Epithelial cell of prostate (primary cell): ENCODE measurements around the gene ARHGAP15.

Experiments
- DNase-seq: peaks from one replicate; pipeline ENCODE4 v3.0.0-alpha.2; 2011; ENCODE audit warnings: low read depth, low spot score
- H3K27ac ChIP-seq: fragments of 450-650 bp; 2 replicates; pipeline ENCODE4 v1.5.1; 2017; ENCODE audit warnings: mild to moderate bottlenecking

Gene ARHGAP15

GRCh38 chr2:143645921-143646645 is 516.9 kb downstream of the ARHGAP15 start:
- no peak for DNase-seq
- no peak overlapping the region for H3K27ac ChIP-seq

- H3K27ac ChIP-seq: no peak overlapping the region
- no peak for DNase-seq
Measured at GRCh38 chr2:143649226-143649740, 520.1 kb downstream of the ARHGAP15 start.

GRCh38 chr2:143652692-143653091 is 523.5 kb downstream of the ARHGAP15 start:
- no peak overlapping the region for H3K27ac ChIP-seq
- DNase-seq: no peak

GRCh38 chr2:143668234-143668633 is 539.0 kb downstream of the ARHGAP15 start:
- no peak overlapping the region for H3K27ac ChIP-seq
- no peak for DNase-seq

GRCh38 chr2:143674051-143674450 is 544.8 kb downstream of the ARHGAP15 start:
- DNase-seq: no peak
- H3K27ac ChIP-seq: no peak overlapping the region

GRCh38 chr2:143675021-143675420 is 545.8 kb downstream of the ARHGAP15 start:
- no peak overlapping the region for H3K27ac ChIP-seq
- no peak for DNase-seq

GRCh38 chr2:143679617-143680016 is 550.4 kb downstream of the ARHGAP15 start:
- H3K27ac ChIP-seq: no peak overlapping the region
- DNase-seq: no peak

- DNase-seq: no peak
- H3K27ac ChIP-seq: no peak overlapping the region
Measured at GRCh38 chr2:143680885-143681405, 551.7 kb downstream of the ARHGAP15 start.

- no peak overlapping the region for H3K27ac ChIP-seq
- DNase-seq: no peak
Measured at GRCh38 chr2:143682436-143683055, 553.3 kb downstream of the ARHGAP15 start.

GRCh38 chr2:143683977-143684376 is 554.8 kb downstream of the ARHGAP15 start:
- no peak for DNase-seq
- H3K27ac ChIP-seq: no peak overlapping the region

GRCh38 chr2:143684551-143685320 is 555.5 kb downstream of the ARHGAP15 start:
- H3K27ac ChIP-seq: no peak overlapping the region
- no peak for DNase-seq

GRCh38 chr2:143685421-143686078 is 556.3 kb downstream of the ARHGAP15 start:
- DNase-seq: no peak
- H3K27ac ChIP-seq: no peak overlapping the region

- no peak for DNase-seq
- no peak overlapping the region for H3K27ac ChIP-seq
Measured at GRCh38 chr2:143686585-143687164, 557.5 kb downstream of the ARHGAP15 start.

- H3K27ac ChIP-seq: no peak overlapping the region
- DNase-seq: no peak
Measured at GRCh38 chr2:143688248-143688647, 559.0 kb downstream of the ARHGAP15 start.

GRCh38 chr2:143688815-143689214 is 559.6 kb downstream of the ARHGAP15 start:
- no peak overlapping the region for H3K27ac ChIP-seq
- DNase-seq: no peak

- H3K27ac ChIP-seq: no peak overlapping the region
- no peak for DNase-seq
Measured at GRCh38 chr2:143689541-143689940, 560.3 kb downstream of the ARHGAP15 start.

GRCh38 chr2:143690235-143690634 is 561.0 kb downstream of the ARHGAP15 start:
- DNase-seq: no peak

GRCh38 chr2:143691121-143691520 is 561.9 kb downstream of the ARHGAP15 start:
- no peak overlapping the region for H3K27ac ChIP-seq
- DNase-seq: no peak

More at GRCh38 chr2:143690235-143690634, 561.0 kb downstream of the ARHGAP15 start:
- H3K27ac ChIP-seq: no peak overlapping the region

- H3K27ac ChIP-seq: no peak overlapping the region
- no peak for DNase-seq
Measured at GRCh38 chr2:143692162-143692561, 562.9 kb downstream of the ARHGAP15 start.

- H3K27ac ChIP-seq: no peak overlapping the region
- DNase-seq: no peak
Measured at GRCh38 chr2:143692967-143693366, 563.7 kb downstream of the ARHGAP15 start.
